ENCODE measurements around the gene CDCA7L. TPM values are rescaled to one million over a fixed set of nuclear protein-coding genes. Genes with fewer than 3 reads are reported as not detected.

CDCA7L gene
- total RNA-seq, 1 experiment from 2014 or later: 107 TPM

- H3K9ac ChIP-seq (ENCODE audit: low read length): no peak overlapping the region
- no peaks in the 10 kb centered on the region for H3K79me2 ChIP-seq (ENCODE audit: insufficient read depth, low read length)
- POLR2A ChIA-PET: interaction anchor here (2.0 kb wide), 1 partner anchor 14 kb away, joined by 6 read pairs; no protein-coding TSS in a partner anchor
- BruUV-seq (replicated peaks): no TSS peak
- DNase-seq (ENCODE audit: low read depth, low spot score): no peak
- H3K27ac ChIP-seq (ENCODE audit: low read depth, low read length): no peak overlapping the region
- H3K9me3 ChIP-seq (ENCODE audit: control insufficient read depth in 1 of 2, insufficient read depth in 1 of 2, low read depth in 1 of 2, low read length in 2 of 2): no peaks in the 10 kb centered on the region
- intact Hi-C loops (cut with micrococcal nuclease): no loop called here
- RAD21 ChIA-PET (ENCODE audit: low non-redundant PET in 1 of 2, low total read pairs in 2 of 2, uncharacterized antibody in 2 of 2, unreplicated experiment in 2 of 2): no interaction called here
- TF ChIP-seq CEBPB (IDR thresholded peaks at IDR 0.05; ENCODE audit: low read depth) (no peak), EZH2 (IDR thresholded peaks at IDR 0.05) (no peak), YY1 (IDR thresholded peaks at IDR 0.05; ENCODE audit: extremely low read depth, insufficient replicate concordance, low read depth, low read length) (no peak), SP1 (IDR thresholded peaks at IDR 0.05; ENCODE audit: low read depth) (no peak)
- TF ChIP-seq, protein P1, sequence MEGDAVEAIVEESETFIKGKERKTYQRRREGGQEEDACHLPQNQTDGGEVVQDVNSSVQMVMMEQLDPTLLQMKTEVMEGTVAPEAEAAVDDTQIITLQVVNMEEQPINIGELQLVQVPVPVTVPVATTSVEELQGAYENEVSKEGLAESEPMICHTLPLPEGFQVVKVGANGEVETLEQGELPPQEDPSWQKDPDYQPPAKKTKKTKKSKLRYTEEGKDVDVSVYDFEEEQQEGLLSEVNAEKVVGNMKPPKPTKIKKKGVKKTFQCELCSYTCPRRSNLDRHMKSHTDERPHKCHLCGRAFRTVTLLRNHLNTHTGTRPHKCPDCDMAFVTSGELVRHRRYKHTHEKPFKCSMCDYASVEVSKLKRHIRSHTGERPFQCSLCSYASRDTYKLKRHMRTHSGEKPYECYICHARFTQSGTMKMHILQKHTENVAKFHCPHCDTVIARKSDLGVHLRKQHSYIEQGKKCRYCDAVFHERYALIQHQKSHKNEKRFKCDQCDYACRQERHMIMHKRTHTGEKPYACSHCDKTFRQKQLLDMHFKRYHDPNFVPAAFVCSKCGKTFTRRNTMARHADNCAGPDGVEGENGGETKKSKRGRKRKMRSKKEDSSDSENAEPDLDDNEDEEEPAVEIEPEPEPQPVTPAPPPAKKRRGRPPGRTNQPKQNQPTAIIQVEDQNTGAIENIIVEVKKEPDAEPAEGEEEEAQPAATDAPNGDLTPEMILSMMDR (IDR thresholded peaks at IDR 0.05 in 2 of 3, conservative IDR thresholded peaks at IDR 0.05 in 1 of 3; ENCODE audit: borderline replicate concordance in 1 of 3, insufficient read depth in 1 of 3, low read depth in 2 of 3, low read length in 2 of 3): no peak
- CTCF ChIA-PET: interaction anchor here (1.0 kb wide), 1 partner anchor 218 kb away, joined by 4 read pairs; no protein-coding TSS in a partner anchor
- no peak overlapping the region for H3K4me3 ChIP-seq (replicated peaks in 1 of 2; ENCODE audit: low read depth in 1 of 2, low read length in 2 of 2)
- no peaks in the 10 kb centered on the region for H4K20me1 ChIP-seq (ENCODE audit: insufficient read depth)
- H3K4me2 ChIP-seq (ENCODE audit: low read length): no peak overlapping the region
- H3K27me3 ChIP-seq (ENCODE audit: insufficient read depth, low read length): no peaks in the 10 kb centered on the region
- no peaks in the 10 kb centered on the region for H3K4me1 ChIP-seq (ENCODE audit: control insufficient read depth in 1 of 2, insufficient read depth in 2 of 2, low read length in 2 of 2)
- ATAC-seq: no peak
- no peak overlapping the region for H2AFZ ChIP-seq (ENCODE audit: low read depth, low read length, poor library complexity, severe bottlenecking)
- no peaks in the 10 kb centered on the region for H3K36me3 ChIP-seq (ENCODE audit: control insufficient read depth in 1 of 2, insufficient read depth in 2 of 2, low read length in 2 of 2)
- no peaks in the 10 kb centered on the region for H3K9me2 ChIP-seq (ENCODE audit: insufficient read depth)
Observed at GRCh38 chr7:21986096-21986495, 40.4 kb upstream of the CDCA7L start.

GRCh38 chr7:21984042-21984441 is 38.3 kb upstream of the CDCA7L start:
- RAD21 ChIA-PET (ENCODE audit: low non-redundant PET in 1 of 2, low total read pairs in 2 of 2, uncharacterized antibody in 2 of 2, unreplicated experiment in 2 of 2): no interaction called here
- Histone ChIP-seq H2AFZ (ENCODE audit: low read depth, low read length, poor library complexity, severe bottlenecking) (no peak overlapping the region), H3K4me1 (ENCODE audit: control insufficient read depth in 1 of 2, insufficient read depth in 2 of 2, low read length in 2 of 2) (no peaks in the 10 kb centered on the region), H3K9me3 (ENCODE audit: control insufficient read depth in 1 of 2, insufficient read depth in 1 of 2, low read depth in 1 of 2, low read length in 2 of 2) (no peaks in the 10 kb centered on the region), H4K20me1 (ENCODE audit: insufficient read depth) (no peaks in the 10 kb centered on the region), H3K27ac (ENCODE audit: low read depth, low read length) (no peak overlapping the region), H3K9ac (ENCODE audit: low read length) (no peak overlapping the region), H3K9me2 (ENCODE audit: insufficient read depth) (no peaks in the 10 kb centered on the region), H3K4me3 (replicated peaks in 1 of 2; ENCODE audit: low read depth in 1 of 2, low read length in 2 of 2) (no peak overlapping the region), H3K36me3 (ENCODE audit: control insufficient read depth in 1 of 2, insufficient read depth in 2 of 2, low read length in 2 of 2) (no peaks in the 10 kb centered on the region), H3K79me2 (ENCODE audit: insufficient read depth, low read length) (no peaks in the 10 kb centered on the region), H3K27me3 (ENCODE audit: insufficient read depth, low read length) (no peaks in the 10 kb centered on the region), H3K4me2 (ENCODE audit: low read length) (no peak overlapping the region)
- CTCF ChIA-PET: no interaction called here
- POLR2A ChIA-PET: no interaction called here
- BruUV-seq (replicated peaks): no TSS peak
- DNase-seq (ENCODE audit: low read depth, low spot score) (no peak), ATAC-seq (no peak)
- intact Hi-C loops (cut with micrococcal nuclease): no loop called here
- TF ChIP-seq YY1 (IDR thresholded peaks at IDR 0.05; ENCODE audit: extremely low read depth, insufficient replicate concordance, low read depth, low read length) (no peak), REST (IDR thresholded peaks at IDR 0.05; ENCODE audit: low read depth) (no peak), POLR2A (IDR thresholded peaks at IDR 0.05; ENCODE audit: borderline replicate concordance, extremely low read depth, insufficient read depth, insufficient read length) (no peak), SP1 (IDR thresholded peaks at IDR 0.05; ENCODE audit: low read depth) (no peak)
- TF ChIP-seq, protein P2, sequence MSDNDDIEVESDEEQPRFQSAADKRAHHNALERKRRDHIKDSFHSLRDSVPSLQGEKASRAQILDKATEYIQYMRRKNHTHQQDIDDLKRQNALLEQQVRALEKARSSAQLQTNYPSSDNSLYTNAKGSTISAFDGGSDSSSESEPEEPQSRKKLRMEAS (IDR thresholded peaks at IDR 0.05): no peak
- TF ChIP-seq, protein P3, sequence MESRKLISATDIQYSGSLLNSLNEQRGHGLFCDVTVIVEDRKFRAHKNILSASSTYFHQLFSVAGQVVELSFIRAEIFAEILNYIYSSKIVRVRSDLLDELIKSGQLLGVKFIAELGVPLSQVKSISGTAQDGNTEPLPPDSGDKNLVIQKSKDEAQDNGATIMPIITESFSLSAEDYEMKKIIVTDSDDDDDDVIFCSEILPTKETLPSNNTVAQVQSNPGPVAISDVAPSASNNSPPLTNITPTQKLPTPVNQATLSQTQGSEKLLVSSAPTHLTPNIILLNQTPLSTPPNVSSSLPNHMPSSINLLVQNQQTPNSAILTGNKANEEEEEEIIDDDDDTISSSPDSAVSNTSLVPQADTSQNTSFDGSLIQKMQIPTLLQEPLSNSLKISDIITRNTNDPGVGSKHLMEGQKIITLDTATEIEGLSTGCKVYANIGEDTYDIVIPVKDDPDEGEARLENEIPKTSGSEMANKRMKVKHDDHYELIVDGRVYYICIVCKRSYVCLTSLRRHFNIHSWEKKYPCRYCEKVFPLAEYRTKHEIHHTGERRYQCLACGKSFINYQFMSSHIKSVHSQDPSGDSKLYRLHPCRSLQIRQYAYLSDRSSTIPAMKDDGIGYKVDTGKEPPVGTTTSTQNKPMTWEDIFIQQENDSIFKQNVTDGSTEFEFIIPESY (IDR thresholded peaks at IDR 0.05; ENCODE audit: extremely low read depth, insufficient replicate concordance, low read length): no peak
